Uterus (tissue), 2 donors: ENCODE measurements around the gene SULT1A1.

Experiments
- CTCF ChIP-seq, 4 experiments: fragments of 200-600 bp in 2 of 4; fragments of 450-650 bp in 2 of 4; sonication (generic) in 2 of 4; IDR thresholded peaks; one replicate each; pipeline ENCODE4 v1.5.1; 2016 to 2019; ENCODE audit warnings: antibody characterized with exemption in 4 of 4, mild to moderate bottlenecking in 2 of 4, moderate library complexity in 1 of 4
- POLR2A ChIP-seq, 2 donors: fragments of 450-650 bp; IDR thresholded peaks; one replicate each; pipeline ENCODE4 v1.6.1; 2016; ENCODE audit warnings: antibody characterized with exemption in 2 of 2, mild to moderate bottlenecking in 1 of 2, moderate library complexity in 1 of 2

DNA sequence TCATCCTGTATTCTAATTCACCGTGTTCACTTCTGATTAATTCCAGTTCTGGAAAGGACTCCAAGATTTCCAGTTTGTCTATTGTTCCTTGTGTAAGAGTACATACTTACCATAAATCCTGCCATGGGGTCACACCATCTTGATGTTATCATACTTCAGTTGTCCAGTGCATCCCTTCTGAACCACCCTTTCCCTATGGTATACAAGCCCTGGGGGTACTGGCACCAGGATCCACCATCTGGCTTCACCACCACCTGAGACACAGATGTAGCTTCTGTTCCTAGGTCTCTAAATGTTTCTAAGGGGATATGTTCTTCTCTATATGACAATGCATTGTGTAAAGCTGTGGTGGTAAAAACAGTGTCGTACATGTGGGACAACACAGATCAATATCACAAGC, 34.9 kb downstream of the SULT1A1 start:
- no peak for TF ChIP-seq CTCF (IDR thresholded peaks at IDR 0.05)
- TF ChIP-seq POLR2A (IDR thresholded peaks at IDR 0.05) = no peak
